GM19438 (cell line): ENCODE measurements around the gene ADA.

Source experiments
- ATAC-seq: cut with Tn5 transposase; IDR thresholded peaks from one replicate; pipeline ENCODE4 v1.9.1; 2021; ENCODE audit warnings: low read depth; ENCODE audit not compliant: unreplicated experiment

The ADA gene

GRCh38 chr20:44646023-44646640 is 5.4 kb downstream of the ADA start:
- ATAC-seq, result no peak

GRCh38 chr20:44644667-44645131 is 6.8 kb downstream of the ADA start:
- no peak for ATAC-seq

GRCh38 chr20:44644230-44644617 is 7.3 kb downstream of the ADA start:
- ATAC-seq, result no peak

GRCh38 chr20:44643596-44644229 is 7.8 kb downstream of the ADA start:
- ATAC-seq, result no peak

- ATAC-seq, result no peak
Observed at GRCh38 chr20:44643154-44643519, 8.4 kb downstream of the ADA start.

GRCh38 chr20:44642203-44643153 is 9.0 kb downstream of the ADA start:
- no peak for ATAC-seq

GRCh38 chr20:44641325-44641724 is 10.2 kb downstream of the ADA start:
- ATAC-seq, result no peak

- no peak for ATAC-seq
Observed at GRCh38 chr20:44640522-44640921, 11.0 kb downstream of the ADA start.

- ATAC-seq, result no peak
Observed at GRCh38 chr20:44637522-44638372, 13.8 kb downstream of the ADA start.

GRCh38 chr20:44637042-44637441 is 14.5 kb downstream of the ADA start:
- no peak for ATAC-seq

- no peak for ATAC-seq
Observed at GRCh38 chr20:44635877-44636276, 15.6 kb downstream of the ADA start.

GRCh38 chr20:44633872-44634600 is 17.5 kb downstream of the ADA start:
- ATAC-seq, result no peak

- ATAC-seq, result no peak
Observed at GRCh38 chr20:44633187-44633810, 18.2 kb downstream of the ADA start.

GRCh38 chr20:44632103-44632752 is 19.3 kb downstream of the ADA start:
- no peak for ATAC-seq

GRCh38 chr20:44630297-44630696 is 21.2 kb downstream of the ADA start:
- no peak for ATAC-seq

- no peak for ATAC-seq
Observed at GRCh38 chr20:44629542-44629941, 22.0 kb downstream of the ADA start.

- no peak for ATAC-seq
Observed at GRCh38 chr20:44629017-44629385, 22.5 kb downstream of the ADA start.

GRCh38 chr20:44627364-44628010 is 24.0 kb downstream of the ADA start:
- no peak for ATAC-seq
